Activated T-helper 17 cell treated with anti-CD3 and anti-CD28 coated beads, Interleukin-2, amount 50 U/mL, for 72 hours (primary cell): ENCODE results near the gene RBM17. TPM values are rescaled to one million over a fixed set of nuclear protein-coding genes. Genes with fewer than 3 reads are reported as not detected.
"Not testable (repeated sequence)": the region's sequence is repeated elsewhere in the genome, so short reads cannot be mapped to it uniquely, and the experiment has no call there.

Source experiments
- ATAC-seq: fragments of 150-1000 bp; cut with Tn5 transposase; replicated peaks from 2 replicates; pipeline ENCODE4 v1.10.0; 2021; ENCODE audit warnings: mild to moderate bottlenecking, moderate library complexity
- H3K27ac Mint-ChIP-seq: one replicate; pipeline ENCODE4 v1.8.0; 2022; ENCODE audit warnings: mixed read lengths
- H3K27me3 Mint-ChIP-seq: one replicate; pipeline ENCODE4 v1.8.0; 2022; ENCODE audit warnings: mixed read lengths
- H3K36me3 Mint-ChIP-seq: one replicate; pipeline ENCODE4 v1.8.0; 2022; ENCODE audit warnings: low read depth, mild to moderate bottlenecking, mixed read lengths
- H3K4me1 Mint-ChIP-seq: one replicate; pipeline ENCODE4 v1.8.0; 2022; ENCODE audit warnings: mixed read lengths
- H3K4me3 Mint-ChIP-seq: one replicate; pipeline ENCODE4 v1.8.0; 2022; ENCODE audit warnings: mild to moderate bottlenecking, mixed read lengths
- H3K9me3 Mint-ChIP-seq: one replicate; pipeline ENCODE4 v1.8.0; 2022; ENCODE audit warnings: mixed read lengths
- total RNA-seq, 2 donors: library from RNA; stranded (reverse); gene quantifications; one replicate each; pipeline ENCODE4 v1.2.3, GENCODE V29; 2022

RBM17 gene
- total RNA-seq, 2 donors from 2014 or later, result 157 to 253 TPM

GRCh38 chr10:6148908-6149307 is 60.1 kb downstream of the RBM17 start:
- no peaks in the 10 kb centered on the region for H3K9me3 Mint-ChIP-seq
- H3K4me1 Mint-ChIP-seq, result peaks cover 46% of the 10 kb centered on the region
- H3K4me3 Mint-ChIP-seq, result peak overlapping the region; percentile 83
- H3K27ac Mint-ChIP-seq, result peak overlapping the region; percentile 50
- H3K36me3 Mint-ChIP-seq, result peaks cover 91% of the 10 kb centered on the region
- no peak for ATAC-seq
- H3K27me3 Mint-ChIP-seq, result no peaks in the 10 kb centered on the region

GRCh38 chr10:6151087-6151977 is 62.5 kb downstream of the RBM17 start:
- peak; percentile 63 for ATAC-seq
- Mint-ChIP-seq H3K27me3 (no peaks in the 10 kb centered on the region), H3K36me3 (peaks cover 97% of the 10 kb centered on the region), H3K9me3 (no peaks in the 10 kb centered on the region), H3K27ac (peak overlapping the region; percentile 73), H3K4me3 (peak overlapping the region; percentile 83), H3K4me1 (peaks cover 49% of the 10 kb centered on the region)

- H3K36me3 Mint-ChIP-seq, result peaks cover 86% of the 10 kb centered on the region
- H3K4me1 Mint-ChIP-seq, result peaks cover 31% of the 10 kb centered on the region
- no peak for ATAC-seq
- peak overlapping the region; percentile 6 for H3K4me3 Mint-ChIP-seq
- peak overlapping the region; percentile 73 for H3K27ac Mint-ChIP-seq
- H3K27me3 Mint-ChIP-seq, result no peaks in the 10 kb centered on the region
- H3K9me3 Mint-ChIP-seq, result no peaks in the 10 kb centered on the region
Observed at GRCh38 chr10:6153845-6154244, 65.0 kb downstream of the RBM17 start.

GRCh38 chr10:6154566-6154965 is 65.7 kb downstream of the RBM17 start:
- Mint-ChIP-seq H3K27me3 (no peaks in the 10 kb centered on the region), H3K4me1 (peaks cover 26% of the 10 kb centered on the region)

GRCh38 chr10:6158276-6158675 is 69.4 kb downstream of the RBM17 start:
- Mint-ChIP-seq H3K27ac (peak overlapping the region; percentile 93), H3K9me3 (no peaks in the 10 kb centered on the region), H3K4me1 (peaks cover 21% of the 10 kb centered on the region), H3K4me3 (peak overlapping the region; percentile 26), H3K36me3 (peaks cover 63% of the 10 kb centered on the region), H3K27me3 (no peaks in the 10 kb centered on the region)
- ATAC-seq, result no peak

More at GRCh38 chr10:6154566-6154965, 65.7 kb downstream of the RBM17 start:
- H3K36me3 Mint-ChIP-seq, result peaks cover 85% of the 10 kb centered on the region
- H3K9me3 Mint-ChIP-seq, result no peaks in the 10 kb centered on the region
- no peak overlapping the region for H3K4me3 Mint-ChIP-seq
- H3K27ac Mint-ChIP-seq, result peak overlapping the region; percentile 52
- ATAC-seq, result no peak

- Mint-ChIP-seq H3K27ac (peak overlapping the region; percentile 85), H3K4me1 (peaks cover 27% of the 10 kb centered on the region), H3K9me3 (no peaks in the 10 kb centered on the region), H3K27me3 (no peaks in the 10 kb centered on the region), H3K36me3 (peaks cover 69% of the 10 kb centered on the region), H3K4me3 (peak overlapping the region; percentile 84)
- ATAC-seq, result no peak
Observed at GRCh38 chr10:6161921-6162320, 73.1 kb downstream of the RBM17 start.

- Mint-ChIP-seq H3K27me3 (no peaks in the 10 kb centered on the region), H3K27ac (peak overlapping the region; percentile 85), H3K4me3 (peak overlapping the region; percentile 84), H3K9me3 (no peaks in the 10 kb centered on the region), H3K4me1 (peaks cover 35% of the 10 kb centered on the region), H3K36me3 (peaks cover 70% of the 10 kb centered on the region)
- no peak for ATAC-seq
Observed at GRCh38 chr10:6162589-6163356, 73.9 kb downstream of the RBM17 start.

- Mint-ChIP-seq H3K9me3 (no peaks in the 10 kb centered on the region), H3K36me3 (peaks cover 70% of the 10 kb centered on the region), H3K4me3 (peak overlapping the region; percentile 84), H3K4me1 (peaks cover 39% of the 10 kb centered on the region), H3K27ac (peak overlapping the region; percentile 85), H3K27me3 (no peaks in the 10 kb centered on the region)
- peak; percentile 91 for ATAC-seq
Observed at GRCh38 chr10:6163364-6164270, 74.8 kb downstream of the RBM17 start.

GRCh38 chr10:6164271-6165095 is 75.6 kb downstream of the RBM17 start:
- ATAC-seq, result peak; percentile 49
- no peaks in the 10 kb centered on the region for H3K9me3 Mint-ChIP-seq
- peak overlapping the region; percentile 82 for H3K27ac Mint-ChIP-seq
- H3K4me1 Mint-ChIP-seq, result peaks cover 48% of the 10 kb centered on the region
- H3K36me3 Mint-ChIP-seq, result peaks cover 71% of the 10 kb centered on the region
- H3K4me3 Mint-ChIP-seq, result peak overlapping the region; percentile 84
- no peaks in the 10 kb centered on the region for H3K27me3 Mint-ChIP-seq

- H3K27ac Mint-ChIP-seq, result peak overlapping the region; percentile 82
- no peaks in the 10 kb centered on the region for H3K9me3 Mint-ChIP-seq
- peaks cover 56% of the 10 kb centered on the region for H3K4me1 Mint-ChIP-seq
- peaks cover 74% of the 10 kb centered on the region for H3K36me3 Mint-ChIP-seq
- H3K4me3 Mint-ChIP-seq, result peak overlapping the region; percentile 84
- no peaks in the 10 kb centered on the region for H3K27me3 Mint-ChIP-seq
- ATAC-seq, result no peak
Observed at GRCh38 chr10:6165221-6165725, 76.4 kb downstream of the RBM17 start.

- peaks cover 61% of the 10 kb centered on the region for H3K4me1 Mint-ChIP-seq
- H3K27ac Mint-ChIP-seq, result peak overlapping the region; percentile 82
- H3K4me3 Mint-ChIP-seq, result peak overlapping the region; percentile 84
- not testable (repeated sequence) for ATAC-seq, H3K9me3 Mint-ChIP-seq, H3K27me3 Mint-ChIP-seq
- peaks cover 78% of the 10 kb centered on the region for H3K36me3 Mint-ChIP-seq
Observed at GRCh38 chr10:6165933-6166332, 77.1 kb downstream of the RBM17 start.
